ENCODE results near the gene LY6G6C.

LY6G6C gene, protein sequence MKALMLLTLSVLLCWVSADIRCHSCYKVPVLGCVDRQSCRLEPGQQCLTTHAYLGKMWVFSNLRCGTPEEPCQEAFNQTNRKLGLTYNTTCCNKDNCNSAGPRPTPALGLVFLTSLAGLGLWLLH

DNA sequence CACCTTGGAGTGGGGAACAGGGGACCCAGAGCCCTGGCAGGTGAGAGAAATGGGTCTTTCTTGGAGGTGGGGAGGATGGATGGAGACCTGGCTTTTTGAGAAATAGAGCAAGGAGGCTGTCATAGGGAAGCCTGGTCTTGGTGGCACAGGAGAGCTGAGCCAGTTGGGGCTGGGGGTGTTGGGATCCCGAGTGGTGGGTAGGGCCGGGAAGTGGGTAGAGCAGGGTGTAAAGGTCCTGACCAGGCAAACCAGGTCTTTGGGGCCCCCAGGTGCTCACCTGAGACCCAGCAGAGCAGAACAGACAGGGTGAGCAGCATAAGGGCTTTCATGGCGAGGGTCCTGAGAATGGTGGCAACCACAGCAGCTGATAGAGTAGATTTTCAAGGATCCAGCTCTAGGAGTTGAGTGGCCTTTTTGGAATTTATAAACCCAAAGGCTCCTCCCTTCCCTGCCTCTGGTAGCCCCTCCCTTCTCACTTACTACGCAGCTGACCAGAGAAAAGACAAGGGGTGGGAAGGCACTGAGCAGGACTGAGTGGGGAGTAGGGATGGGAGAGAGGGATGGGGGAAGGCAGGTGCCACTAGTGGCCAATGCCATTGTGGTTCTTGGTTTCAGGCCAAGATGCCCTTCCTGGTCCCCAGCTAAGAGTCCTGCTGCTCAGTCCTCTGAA is at the start of gene LY6G6C:
Gene LY6G6C (minus strand): TSS at position 396 of the 670 bp plus-strand sequence. CDS start 67 bp downstream, at position 329.
- DNase-seq: no peak

DNA sequence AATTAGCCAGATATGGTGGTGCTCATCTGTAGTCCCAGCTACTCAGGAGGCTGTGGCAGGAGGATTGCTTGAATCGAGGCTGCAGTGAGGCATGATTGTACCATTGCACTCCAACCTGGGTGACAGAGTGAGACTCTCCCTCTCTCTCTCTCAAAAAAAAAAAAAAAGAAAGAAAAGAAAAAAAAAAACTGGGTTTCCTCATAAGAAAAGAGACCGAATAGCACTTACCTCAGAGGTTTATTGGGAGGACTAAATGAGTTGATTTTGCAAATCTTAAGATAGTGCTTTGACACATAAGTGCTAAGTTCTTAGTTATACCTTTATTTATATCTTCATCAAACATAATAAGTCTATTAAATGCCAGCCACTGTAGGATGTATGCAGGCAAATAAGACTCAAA is 49.3 kb upstream of the LY6G6C start:
- DNase-seq: no peak

- peak; percentile 43 for DNase-seq
Observed at GRCh38 chr6:31769684-31770371, 48.3 kb upstream of the LY6G6C start.

DNA sequence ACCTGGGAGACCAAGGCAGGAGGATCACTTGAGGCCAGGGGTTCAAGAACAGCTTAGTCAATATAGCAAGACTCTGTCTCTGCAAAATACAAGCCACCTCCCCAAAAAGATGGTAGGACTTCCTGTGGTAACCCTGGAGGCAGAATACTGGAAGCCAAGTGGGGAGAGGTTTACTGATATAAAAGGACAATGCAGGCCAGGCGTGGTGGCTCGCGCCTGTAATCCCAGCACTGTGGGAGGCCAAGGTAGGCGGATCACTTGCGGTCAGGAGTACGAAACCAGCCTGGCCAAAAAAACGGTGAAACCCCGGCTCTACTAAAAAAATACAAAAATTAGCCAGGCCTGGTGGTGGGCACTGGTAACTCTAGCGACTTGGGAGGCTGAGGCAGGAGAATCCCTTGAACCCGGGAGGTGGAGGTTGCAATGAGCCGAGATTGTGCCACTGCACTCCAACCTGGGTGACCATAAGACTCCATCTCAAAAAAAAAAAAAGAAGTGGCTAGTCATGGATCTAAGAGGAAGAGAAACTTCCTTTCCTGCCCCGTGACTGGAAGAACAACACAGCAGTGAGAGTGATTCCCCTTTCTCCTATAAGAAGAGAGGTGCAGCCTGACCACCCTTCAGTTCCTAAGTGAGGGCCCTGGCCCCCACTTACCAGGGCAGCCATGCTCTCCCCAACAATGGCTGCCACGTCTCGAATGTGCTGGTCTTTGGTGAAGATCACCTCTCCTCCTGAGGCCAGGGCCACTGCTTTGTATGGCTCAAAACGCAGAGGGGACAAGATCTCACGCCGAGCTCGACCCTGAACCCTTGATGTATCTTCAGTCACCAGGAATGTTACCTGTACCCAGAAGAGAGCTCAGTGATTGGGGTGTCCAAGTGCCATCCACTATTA is 47.1 kb upstream of the LY6G6C start:
- no peak for DNase-seq

- DNase-seq: no peak
Observed at GRCh38 chr6:31767096-31767645, 45.6 kb upstream of the LY6G6C start.

GRCh38 chr6:31765910-31766794 is 44.6 kb upstream of the LY6G6C start:
- DNase-seq: no peak

- DNase-seq: no peak
Observed at GRCh38 chr6:31765559-31765909, 44.0 kb upstream of the LY6G6C start.

GRCh38 chr6:31764198-31764597 is 42.7 kb upstream of the LY6G6C start:
- no peak for DNase-seq

DNA sequence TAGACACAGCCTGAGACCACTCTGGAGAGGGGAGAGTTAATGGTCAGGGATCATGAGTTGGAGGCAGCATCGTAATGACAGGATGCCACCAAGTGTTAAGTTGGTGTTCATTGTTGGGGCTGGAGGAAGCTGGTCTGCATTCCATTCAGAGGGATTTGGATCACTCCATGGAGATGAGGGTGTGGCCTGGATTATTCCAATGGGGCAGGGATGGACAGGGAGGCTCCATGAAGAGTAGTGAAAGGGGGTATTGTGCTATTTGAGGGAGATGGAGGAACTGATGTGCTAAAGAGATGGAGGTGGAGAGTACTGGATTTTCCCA is 42.0 kb upstream of the LY6G6C start:
- peak; percentile 53 for DNase-seq

DNA sequence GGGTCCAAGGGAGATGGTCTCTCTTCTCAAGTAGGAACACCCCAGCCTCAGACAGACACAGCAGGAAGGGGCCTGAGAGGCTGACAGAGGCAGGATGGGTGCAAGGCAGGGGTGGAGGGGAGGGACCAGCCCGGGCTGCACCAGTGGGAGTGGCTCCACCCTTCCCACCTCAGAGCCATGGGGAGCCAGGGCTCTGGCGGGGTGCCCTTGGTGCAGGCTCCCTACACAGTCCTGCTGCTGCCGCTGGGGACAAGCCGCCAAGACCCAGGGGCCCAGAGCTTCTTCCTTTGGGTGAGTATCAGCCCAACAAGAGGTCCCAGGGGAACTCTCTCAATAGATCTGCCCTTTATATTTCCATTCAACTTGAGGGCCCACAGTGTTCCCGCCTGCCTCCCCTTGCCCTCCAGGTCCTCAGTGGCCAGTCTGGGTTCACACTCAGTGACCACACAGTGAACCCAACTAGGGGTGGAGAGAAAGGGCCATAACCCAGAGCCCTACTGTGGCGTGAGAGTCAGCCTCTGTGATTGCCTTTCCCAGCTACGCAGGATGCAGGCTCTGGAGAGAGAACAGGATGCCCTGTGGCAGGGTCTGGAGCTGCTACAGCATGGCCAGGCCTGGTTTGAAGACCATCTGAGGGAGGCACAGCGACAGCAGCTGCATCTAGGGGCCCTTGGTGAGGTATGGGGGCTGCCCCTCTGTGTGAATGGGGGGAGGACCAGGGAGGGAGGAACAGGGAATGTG is 41.5 kb upstream of the LY6G6C start:
- DNase-seq: no peak

DNA sequence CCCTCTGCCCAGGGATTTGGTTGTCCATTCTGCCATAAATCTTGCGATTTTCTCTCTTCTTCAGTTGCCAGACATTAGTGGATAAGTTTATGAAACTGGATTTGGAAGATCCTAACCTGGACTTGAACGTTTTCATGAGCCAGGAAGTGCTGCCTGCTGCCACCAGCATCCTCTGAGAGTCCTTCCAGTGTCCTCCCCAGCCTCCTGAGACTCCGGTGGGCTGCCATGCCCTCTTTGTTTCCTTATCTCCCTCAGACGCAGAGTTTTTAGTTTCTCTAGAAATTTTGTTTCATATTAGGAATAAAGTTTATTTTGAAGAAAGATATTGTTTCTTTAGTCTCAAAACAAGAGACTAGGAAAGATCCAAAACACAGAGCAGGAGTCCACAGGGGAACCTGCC is 40.8 kb upstream of the LY6G6C start, which contains the start of gene SAPCD1:
Gene SAPCD1 (plus strand): TSS at position 301 of the 400 bp plus-strand sequence. CDS start 399 bp downstream, outside the sequence.
- no peak for DNase-seq

- DNase-seq: no peak
Observed at GRCh38 chr6:31761343-31761742, 39.8 kb upstream of the LY6G6C start.

DNA sequence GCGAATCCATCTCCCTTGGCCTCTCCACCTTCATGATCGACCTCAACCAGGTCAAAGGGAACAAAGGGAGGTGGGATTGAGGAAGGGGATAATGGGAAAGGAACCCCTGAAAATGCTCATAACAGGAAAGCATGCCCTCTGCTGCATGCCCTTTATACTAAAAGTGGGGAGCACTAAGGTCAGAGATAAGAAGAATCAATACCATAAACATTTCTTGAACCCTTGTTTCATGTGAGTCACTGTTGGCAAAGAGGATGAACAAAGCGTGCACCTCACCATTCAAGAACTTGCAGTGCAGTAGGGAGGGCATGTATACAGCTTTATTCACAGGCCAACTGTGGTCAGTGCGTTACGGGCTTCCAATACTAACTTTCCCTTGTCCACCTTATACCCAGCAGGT is 39.2 kb upstream of the LY6G6C start:
- DNase-seq: no peak

DNA sequence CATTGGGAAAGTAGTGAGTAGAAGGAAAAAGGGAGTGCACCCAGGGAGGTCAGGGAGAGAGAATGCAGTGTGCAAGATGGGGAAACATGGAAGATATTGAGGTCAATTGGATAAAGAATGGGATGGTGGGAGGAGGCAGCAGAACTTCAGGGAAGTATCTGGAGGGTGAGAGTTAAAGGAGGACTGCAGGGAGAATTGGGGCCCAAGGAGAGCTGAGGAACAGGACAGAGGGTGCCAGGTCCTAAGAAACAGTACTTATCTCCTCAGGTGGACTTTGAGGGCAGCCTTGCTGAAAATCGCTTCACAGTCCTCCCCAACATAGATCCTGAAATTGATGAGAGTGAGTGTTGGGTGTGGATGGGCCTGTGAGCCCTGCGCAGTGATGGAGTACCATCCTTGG is 36.7 kb upstream of the LY6G6C start:
- DNase-seq: no peak

DNA sequence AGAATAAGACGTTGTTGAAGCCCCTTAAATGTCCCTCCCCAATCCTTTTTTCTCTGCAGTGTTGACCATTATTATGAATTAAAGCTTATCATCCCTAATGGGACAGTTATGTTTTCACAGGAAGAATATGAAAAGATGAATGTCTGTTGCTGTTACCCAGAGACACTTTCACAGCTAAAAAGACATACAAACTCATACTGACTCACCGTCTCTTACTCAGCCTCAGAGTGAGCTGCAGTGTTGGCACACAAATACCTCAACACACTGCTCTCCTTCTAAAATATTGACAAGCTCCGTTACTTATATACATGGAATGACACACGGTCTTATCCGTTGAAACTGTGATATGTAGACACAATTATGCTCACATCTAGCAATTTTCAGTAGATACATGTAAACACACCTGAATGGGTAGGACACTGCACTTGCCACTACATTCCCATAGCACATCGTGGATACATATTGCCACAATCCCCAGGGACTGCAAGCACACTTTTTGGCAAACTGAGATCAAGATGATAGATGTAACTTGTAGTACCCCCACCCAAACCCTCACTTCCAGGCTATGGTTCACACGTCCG is 31.3 kb upstream of the LY6G6C start:
- peak; percentile 71 for DNase-seq

- no peak for DNase-seq
Observed at GRCh38 chr6:31750411-31751022, 29.0 kb upstream of the LY6G6C start.

DNA sequence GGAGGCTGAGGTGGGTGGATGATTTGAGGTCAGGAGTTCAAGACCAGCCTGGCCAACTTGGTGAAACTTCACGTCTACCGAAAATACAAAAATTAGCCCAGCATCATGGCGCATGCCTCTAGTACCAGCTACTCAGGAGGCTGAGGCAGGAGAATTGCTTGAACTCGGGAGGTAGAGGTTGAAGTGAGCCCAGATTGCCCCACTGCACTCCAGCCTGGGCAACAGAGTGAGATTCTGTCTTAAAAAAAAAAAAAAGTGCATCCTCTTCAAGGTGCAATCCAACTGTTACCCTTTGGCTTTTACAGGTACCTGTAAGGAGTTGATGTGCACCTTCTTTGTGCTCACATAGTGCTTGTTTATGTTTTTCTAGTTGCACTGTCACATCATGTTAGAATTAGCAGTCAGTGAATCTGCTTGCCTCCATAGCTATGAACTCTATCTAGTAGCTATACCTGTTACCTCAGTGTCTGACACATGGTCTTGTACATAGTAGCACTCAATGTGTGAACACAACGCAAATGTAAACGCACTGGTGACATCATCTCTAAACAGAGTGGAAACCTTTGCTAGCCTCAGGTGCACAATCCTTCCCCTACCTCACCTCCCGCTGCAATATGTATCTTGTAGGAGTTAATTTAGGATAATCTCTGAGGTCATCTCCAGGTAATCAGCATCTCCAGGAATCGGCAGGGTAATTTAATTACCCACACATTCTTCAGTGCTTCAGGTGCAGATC is 27.9 kb upstream of the LY6G6C start:
- no peak for DNase-seq

GRCh38 chr6:31744422-31744821 is 22.9 kb upstream of the LY6G6C start:
- no peak for DNase-seq

DNA sequence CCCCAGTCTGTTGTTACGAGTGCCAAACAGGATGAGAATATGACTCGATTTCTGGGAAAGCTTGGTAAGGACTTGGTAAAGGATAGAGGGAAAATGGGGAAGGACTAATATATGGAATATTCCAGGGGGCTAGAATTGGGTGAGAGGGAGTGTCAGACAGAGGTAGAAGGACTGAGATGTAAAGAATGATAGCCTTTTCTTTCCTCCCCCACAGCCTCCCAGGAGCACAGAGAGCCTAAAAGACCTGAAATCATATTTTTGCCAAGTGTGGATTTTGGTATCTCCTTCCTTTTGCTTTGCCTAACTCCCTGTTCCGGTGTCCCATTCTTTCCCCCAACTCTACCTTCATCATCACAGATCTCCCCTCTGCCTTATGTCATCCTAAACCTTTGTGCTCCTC is 21.3 kb upstream of the LY6G6C start:
- DNase-seq: no peak

GRCh38 chr6:31741815-31742214 is 20.3 kb upstream of the LY6G6C start:
- no peak for DNase-seq
